HepG2 (cell line): ENCODE measurements around the gene LEMD2. TPM values are rescaled to one million over a fixed set of nuclear protein-coding genes. Genes with fewer than 3 reads are reported as not detected.

Experiments used
- ATAC-seq: fragments of 200-7000 bp; cut with Tn5 transposase; 3 replicates; pipeline ENCODE4 v1.9.1; 2020; ENCODE audit warnings: mild to moderate bottlenecking, moderate library complexity
- BruUV-seq: library from RNA; stranded (reverse); fragments of 400-500 nt; replicated peaks from 2 replicates; lab custom pipeline; 2021; lab: Mats Ljungman, UMichigan
- CTCF ChIA-PET: fragments of 300-600 bp; formaldehyde crosslinking; extraction: SDS; loops from one replicate; lab custom pipeline; 2021; ENCODE audit warnings: low total read pairs, inconsistent platforms, low intra/inter-chr PET ratio; lab: Yijun Ruan, JAX
- POLR2A ChIA-PET: fragments of 350-600 bp; sonication (Branson Sonifier 250); formaldehyde crosslinking; loops from one replicate; lab custom pipeline; 2020; ENCODE audit warnings: antibody characterized with exemption, inconsistent platforms; lab: Yijun Ruan, JAX
- DNase-seq: peaks from one replicate; pipeline ENCODE4 v3.0.0-alpha.2; 2015; ENCODE audit warnings: low spot score
- FAIRE-seq: peaks from 3 replicates; lab custom pipeline; 2011; peaks lifted over from hg19 to GRCh38; lab: Jason Lieb, UNC
- H2AFZ ChIP-seq: one replicate; pipeline ENCODE4 v1.6.1; 2011; ENCODE audit warnings: low read length, inconsistent platforms
- H3K27ac ChIP-seq: fragments of 300-600 bp; 3 replicates; pipeline ENCODE4 v1.8.0; 2011; ENCODE audit warnings: mixed run types, mild to moderate bottlenecking, mixed read lengths, low read length, inconsistent platforms; ENCODE audit not compliant: insufficient read depth; ENCODE audit errors: extremely low read length
- H3K27me3 ChIP-seq, 2 experiments: fragments of 200-600 bp in 1 of 2; 2 replicates in 1 of 2; 3 replicates in 1 of 2; pipeline versions ENCODE4 v1.6.0 to v1.8.0; 2011; ENCODE audit warnings: low read length in 2 of 2, mild to moderate bottlenecking in 2 of 2, moderate library complexity in 2 of 2, inconsistent platforms in 1 of 2; ENCODE audit not compliant: insufficient read depth in 2 of 2, control insufficient read depth in 1 of 2
- H3K36me3 ChIP-seq, 2 experiments: fragments of 200-600 bp in 1 of 2; replicated peaks in 1 of 2; 2 replicates in 1 of 2; 3 replicates in 1 of 2; pipeline versions ENCODE4 v1.5.1 to v1.8.0; 2011; ENCODE audit warnings: low read length in 2 of 2, inconsistent platforms in 1 of 2; ENCODE audit not compliant: insufficient read depth in 2 of 2, control insufficient read depth in 1 of 2
- H3K4me1 ChIP-seq: 2 replicates; pipeline ENCODE4 v1.5.1; 2012; ENCODE audit warnings: low read length, inconsistent platforms; ENCODE audit not compliant: insufficient read depth
- H3K4me2 ChIP-seq: 2 replicates; pipeline ENCODE4 v1.6.0; 2011; ENCODE audit warnings: low read depth, low read length, inconsistent platforms
- H3K4me3 ChIP-seq, 3 experiments: fragments of 200-600 bp in 1 of 3; sonication (generic), shearing (Covaris generic) in 1 of 3; replicated peaks in 1 of 3; 2 replicates each; pipeline ENCODE4 v1.5.1; 2011 to 2016; ENCODE audit warnings: low read length in 3 of 3, inconsistent platforms in 2 of 3, low read depth in 2 of 3, mild to moderate bottlenecking in 2 of 3, control low read depth in 1 of 3, mixed read lengths in 1 of 3; ENCODE audit not compliant: insufficient read depth in 1 of 3
- H3K79me2 ChIP-seq: one replicate; pipeline ENCODE4 v1.6.1; 2011; ENCODE audit warnings: low read length, inconsistent platforms; ENCODE audit not compliant: insufficient read depth
- H3K9ac ChIP-seq: 2 replicates; pipeline ENCODE4 v1.6.0; 2011; ENCODE audit warnings: mild to moderate bottlenecking, low read depth, low read length, inconsistent platforms; ENCODE audit not compliant: insufficient read depth
- H3K9me3 ChIP-seq: 2 replicates; pipeline ENCODE4 v1.5.1; 2012; ENCODE audit warnings: mild to moderate bottlenecking, low read length
- H4K20me1 ChIP-seq: 2 replicates; pipeline ENCODE4 v1.6.0; 2011; ENCODE audit warnings: inconsistent platforms, mild to moderate bottlenecking, low read length, moderate library complexity; ENCODE audit not compliant: insufficient read depth
- DMAP1 ChIP-seq: IDR thresholded peaks from 2 replicates; pipeline ENCODE4 v1.6.1; 2016
- KAT8 ChIP-seq: IDR thresholded peaks from 2 replicates; pipeline ENCODE4 v1.6.1; 2016; ENCODE audit warnings: missing genetic modification reagents, missing compliant biosample characterization
- POLR2G ChIP-seq: fragments of 200-400 bp; formaldehyde crosslinking; IDR thresholded peaks from 2 replicates; pipeline ENCODE4 v1.6.1; 2018; ENCODE audit warnings: mild to moderate bottlenecking, low read depth, low read length, moderate library complexity
- RXRA ChIP-seq: sonication (generic); formaldehyde crosslinking; IDR thresholded peaks from 2 replicates; pipeline ENCODE4 v1.5.1; 2020; ENCODE audit warnings: missing genetic modification reagents
- ZNF318 ChIP-seq: sonication (generic); formaldehyde crosslinking; IDR thresholded peaks from 2 replicates; pipeline ENCODE4 v1.4.0; 2020; ENCODE audit warnings: mild to moderate bottlenecking, missing genetic modification reagents
- ZNF510 ChIP-seq: sonication (generic); formaldehyde crosslinking; IDR thresholded peaks from 2 replicates; pipeline ENCODE4 v1.4.0; 2020; ENCODE audit warnings: low read depth, mild to moderate bottlenecking, missing genetic modification reagents
- ZNF614 ChIP-seq: IDR thresholded peaks from 2 replicates; pipeline ENCODE4 v1.6.1; 2018; ENCODE audit warnings: missing biosample characterization, missing genetic modification reagents, inconsistent platforms, borderline replicate concordance
- ZNF740 ChIP-seq: sonication (generic); formaldehyde crosslinking; IDR thresholded peaks from 2 replicates; pipeline ENCODE4 v1.4.0; 2020; ENCODE audit warnings: missing genetic modification reagents
- ZNF749 ChIP-seq: sonication (generic); formaldehyde crosslinking; IDR thresholded peaks from 2 replicates; pipeline ENCODE4 v1.8.0; 2022; ENCODE audit warnings: mild to moderate bottlenecking, missing genetic modification reagents, moderate library complexity, borderline replicate concordance
- WGBS: methylation state at CpG from one replicate; pipeline ENCODE4 v1.1.6; 2017; ENCODE audit warnings: low lambda C conversion rate; 5-methylcytosine and 5-hydroxymethylcytosine counted together
- in situ Hi-C: cut with HindIII; loops from 2 replicates; pipeline ENCODE4 v1.10.0; 2017; ENCODE audit warnings: low pct_unique_long_range_greater_than_20kb; ENCODE audit not compliant: extremely low pct_ligation_motif_present
- intact Hi-C: fragments of 100-400 bp; cut with micrococcal nuclease; formaldehyde crosslinking; loops from one replicate; pipeline ENCODE4 v1.10.0; 2022; ENCODE audit not compliant: unreplicated experiment
- polyA plus RNA-seq, 8 experiments: library from polyadenylated mRNA; depleted of rRNA in 3 of 8; stranded (reverse) in 7 of 8; unstranded in 1 of 8; fragments of >200 nt; fragmentation: Illumina TruSeq in 4 of 8; extraction: Trizol in 4 of 8; gene quantifications; 2 replicates each; pipeline versions ENCODE4 v1.2.1 to v1.2.3, GENCODE V29; 2011 to 2016; ENCODE audit warnings: low read depth in 4 of 8, missing spikeins in 1 of 8, mixed read lengths in 1 of 8; ENCODE audit not compliant: insufficient read depth in 1 of 8
- total RNA-seq, 5 experiments: library from RNA; depleted of rRNA; stranded (reverse); fragments of >200 nt; fragmentation: Illumina TruSeq; extraction: Trizol; gene quantifications; 2 replicates each; pipeline ENCODE4 v1.2.3, GENCODE V29; 2016; ENCODE audit warnings: low read depth in 1 of 5
- TF ChIP-seq, protein P1 (sequence below): sonication (generic); formaldehyde crosslinking; IDR thresholded peaks from 2 replicates; pipeline ENCODE4 v1.4.0; 2020; ENCODE audit warnings: mild to moderate bottlenecking, missing genetic modification reagents, borderline replicate concordance
- TF ChIP-seq, protein P2 (sequence below), 2 experiments: sonication (generic) in 1 of 2; formaldehyde crosslinking in 1 of 2; IDR thresholded peaks; 2 replicates each; pipeline versions ENCODE4 v1.5.1 to v1.6.1; 2011 to 2020; ENCODE audit warnings: borderline replicate concordance in 1 of 2, low read depth in 1 of 2, low read length in 1 of 2, mild to moderate bottlenecking in 1 of 2, missing genetic modification reagents in 1 of 2, moderate library complexity in 1 of 2

LEMD2 gene
- total and polyA plus RNA-seq, 2 of the 13 experiments (the other 11 are each of a cell fraction or from before 2014, with no cell fraction given), result 45.2 to 62.9 TPM

DNA sequence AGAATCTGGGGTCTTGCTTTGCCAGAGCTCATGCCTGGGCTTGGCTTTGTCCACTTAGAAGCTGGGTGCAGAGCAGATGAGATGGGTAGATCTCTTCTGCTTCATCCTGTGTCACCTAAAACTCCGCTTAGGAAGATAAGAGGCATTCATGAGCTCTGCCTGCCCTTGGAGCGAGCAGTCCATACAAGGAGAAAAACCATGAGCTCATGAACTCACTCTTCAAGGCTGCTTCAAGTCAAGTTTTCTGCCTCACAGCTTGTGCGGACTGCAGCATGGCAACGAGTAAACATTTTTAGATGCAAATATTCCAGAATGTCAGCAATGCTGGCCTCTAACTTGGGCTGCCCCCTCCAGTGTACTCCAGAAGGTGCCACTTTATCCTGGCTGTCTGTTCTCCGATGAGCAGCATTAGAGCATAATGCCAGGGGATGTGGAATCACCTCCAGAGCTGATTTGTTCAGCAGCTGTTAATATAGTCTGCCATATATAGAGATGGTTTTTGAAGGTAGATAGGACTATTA is 66.8 kb downstream of the LEMD2 start:
- intact Hi-C loops, result no loop called here
- no peaks in the 10 kb centered on the region for H3K9me3 ChIP-seq
- H4K20me1 ChIP-seq, result no peaks in the 10 kb centered on the region
- no TSS peak for BruUV-seq
- WGBS, result 76% methylated on average over 5 of the region's 5 CpGs
- H3K27me3 ChIP-seq, result 0 out of 5 replicates have a peak, but pooled peaks cover 0 to 11% of the 10 kb centered on the region in 2 experiments
- no peak overlapping the region for H3K4me3 ChIP-seq
- ATAC-seq, result no peak
- CTCF ChIA-PET, result no interaction called here
- no peaks in the 10 kb centered on the region for H3K36me3 ChIP-seq
- H2AFZ ChIP-seq, result no peak overlapping the region
- no peak overlapping the region for H3K4me2 ChIP-seq
- H3K79me2 ChIP-seq, result no peaks in the 10 kb centered on the region
- no peak overlapping the region for H3K27ac ChIP-seq
- in situ Hi-C loops, result no loop called here
- POLR2A ChIA-PET, result interaction anchor here (1.8 kb wide), 1 partner anchor 11 kb away, joined by 9 read pairs; the partner anchor contains the start of gene UQCC2
- H3K9ac ChIP-seq, result no peak overlapping the region
- FAIRE-seq, result no peak
- H3K4me1 ChIP-seq, result peaks cover 8% of the 10 kb centered on the region
- no peak for DNase-seq
- TF ChIP-seq DMAP1 (CRISPR knock-in tag) (no peak), POLR2G (no peak), ZNF614 (CRISPR knock-in tag) (no peak), ZNF749 (CRISPR knock-in tag) (no peak), KAT8 (CRISPR knock-in tag) (no peak), RXRA (CRISPR knock-in tag) (no peak), ZNF318 (CRISPR knock-in tag) (no peak), ZNF510 (CRISPR knock-in tag) (no peak), ZNF740 (CRISPR knock-in tag) (no peak)
- TF ChIP-seq, protein P1, sequence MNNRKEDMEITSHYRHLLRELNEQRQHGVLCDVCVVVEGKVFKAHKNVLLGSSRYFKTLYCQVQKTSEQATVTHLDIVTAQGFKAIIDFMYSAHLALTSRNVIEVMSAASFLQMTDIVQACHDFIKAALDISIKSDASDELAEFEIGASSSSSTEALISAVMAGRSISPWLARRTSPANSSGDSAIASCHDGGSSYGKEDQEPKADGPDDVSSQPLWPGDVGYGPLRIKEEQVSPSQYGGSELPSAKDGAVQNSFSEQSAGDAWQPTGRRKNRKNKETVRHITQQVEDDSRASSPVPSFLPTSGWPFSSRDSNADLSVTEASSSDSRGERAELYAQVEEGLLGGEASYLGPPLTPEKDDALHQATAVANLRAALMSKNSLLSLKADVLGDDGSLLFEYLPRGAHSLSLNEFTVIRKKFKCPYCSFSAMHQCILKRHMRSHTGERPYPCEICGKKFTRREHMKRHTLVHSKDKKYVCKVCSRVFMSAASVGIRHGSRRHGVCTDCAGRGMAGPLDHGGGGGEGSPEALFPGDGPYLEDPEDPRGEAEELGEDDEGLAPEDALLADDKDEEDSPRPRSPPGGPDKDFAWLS (CRISPR knock-in tag), result no peak
- TF ChIP-seq, protein P2, sequence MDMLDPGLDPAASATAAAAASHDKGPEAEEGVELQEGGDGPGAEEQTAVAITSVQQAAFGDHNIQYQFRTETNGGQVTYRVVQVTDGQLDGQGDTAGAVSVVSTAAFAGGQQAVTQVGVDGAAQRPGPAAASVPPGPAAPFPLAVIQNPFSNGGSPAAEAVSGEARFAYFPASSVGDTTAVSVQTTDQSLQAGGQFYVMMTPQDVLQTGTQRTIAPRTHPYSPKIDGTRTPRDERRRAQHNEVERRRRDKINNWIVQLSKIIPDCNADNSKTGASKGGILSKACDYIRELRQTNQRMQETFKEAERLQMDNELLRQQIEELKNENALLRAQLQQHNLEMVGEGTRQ (IDR thresholded peaks at IDR 0.05; ENCODE audit: low read depth, low read length), result no peak
- TF ChIP-seq, protein P2 (CRISPR knock-in tag; IDR thresholded peaks at IDR 0.05; ENCODE audit: borderline replicate concordance), result no peak
